WTC11 (cell line): ENCODE measurements around the gene SOX6.

Experiments used
- AFF4 ChIP-seq: sonication (generic); formaldehyde crosslinking; IDR thresholded peaks from 2 replicates; pipeline ENCODE4 v1.8.1; 2023; ENCODE audit warnings: mild to moderate bottlenecking, missing genetic modification reagents, borderline replicate concordance
- ATF2 ChIP-seq: sonication (generic); formaldehyde crosslinking; IDR thresholded peaks from 2 replicates; pipeline ENCODE4 v1.8.1; 2022; ENCODE audit warnings: low read depth, missing genetic modification reagents, borderline replicate concordance
- ATF3 ChIP-seq: sonication (generic); formaldehyde crosslinking; conservative IDR thresholded peaks from 2 replicates; pipeline ENCODE4 v1.8.1; 2022; ENCODE audit warnings: mild to moderate bottlenecking, missing genetic modification reagents
- CTCF ChIP-seq: fragments of 200-600 bp; IDR thresholded peaks from 2 replicates; pipeline ENCODE4 v1.8.0; 2022; ENCODE audit warnings: antibody characterized with exemption
- ELF4 ChIP-seq: sonication (generic); formaldehyde crosslinking; IDR thresholded peaks from 2 replicates; pipeline ENCODE4 v1.8.1; 2022; ENCODE audit warnings: low read depth, mild to moderate bottlenecking, moderate library complexity, missing genetic modification reagents
- HMGXB4 ChIP-seq: sonication (generic); formaldehyde crosslinking; IDR thresholded peaks from 2 replicates; pipeline ENCODE4 v1.8.1; 2023; ENCODE audit warnings: mild to moderate bottlenecking, moderate library complexity, missing genetic modification reagents
- JUN ChIP-seq: sonication (generic); formaldehyde crosslinking; IDR thresholded peaks from 2 replicates; pipeline ENCODE4 v1.8.0; 2023; ENCODE audit warnings: mild to moderate bottlenecking, missing genetic modification reagents
- MLX ChIP-seq: sonication (generic); formaldehyde crosslinking; IDR thresholded peaks from 2 replicates; pipeline ENCODE4 v1.8.1; 2023; ENCODE audit warnings: mild to moderate bottlenecking, missing genetic modification reagents, moderate library complexity
- OVOL2 ChIP-seq: fragments of 250-450 bp; sonication (Bioruptor Pico); IDR thresholded peaks from 2 replicates; pipeline ENCODE4 v1.9.0; 2021; ENCODE audit warnings: mild to moderate bottlenecking, borderline replicate concordance
- PREB ChIP-seq: sonication (generic); formaldehyde crosslinking; IDR thresholded peaks from 2 replicates; pipeline ENCODE4 v1.8.1; 2022; ENCODE audit warnings: mild to moderate bottlenecking, missing genetic modification reagents, moderate library complexity, borderline replicate concordance
- SP1 ChIP-seq: sonication (generic); formaldehyde crosslinking; conservative IDR thresholded peaks from 2 replicates; pipeline ENCODE4 v1.8.1; 2022; ENCODE audit warnings: missing genetic modification reagents
- TCF7 ChIP-seq: sonication (generic); formaldehyde crosslinking; IDR thresholded peaks from 2 replicates; pipeline ENCODE4 v1.8.0; 2022; ENCODE audit warnings: mild to moderate bottlenecking, low read depth, missing genetic modification reagents, moderate library complexity
- USF2 ChIP-seq: sonication (generic); formaldehyde crosslinking; IDR thresholded peaks from 2 replicates; pipeline ENCODE4 v1.8.1; 2023; ENCODE audit warnings: mild to moderate bottlenecking, missing genetic modification reagents, moderate library complexity
- ZNF423 ChIP-seq: fragments of 250-450 bp; sonication (Bioruptor Pico); IDR thresholded peaks from 2 replicates; pipeline ENCODE4 v2.1.2; 2022; ENCODE audit warnings: mild to moderate bottlenecking, moderate library complexity

- TF ChIP-seq ATF2 (CRISPR knock-in tag) = no peak
- no peak for TF ChIP-seq USF2 (CRISPR knock-in tag)
- no peak for TF ChIP-seq ZNF423 (CRISPR knock-in tag)
- TF ChIP-seq CTCF = no peak
- TF ChIP-seq MLX = no peak
- no peak for TF ChIP-seq OVOL2 (CRISPR knock-in tag)
- TF ChIP-seq PREB (CRISPR knock-in tag) = no peak
- TF ChIP-seq ATF3 (CRISPR knock-in tag) = no peak
- TF ChIP-seq TCF7 (CRISPR knock-in tag) = no peak
- no peak for TF ChIP-seq HMGXB4 (CRISPR knock-in tag)
- TF ChIP-seq AFF4 (CRISPR knock-in tag) = no peak
- no peak for TF ChIP-seq ELF4 (CRISPR knock-in tag)
- TF ChIP-seq JUN (CRISPR knock-in tag) = no peak
- no peak for TF ChIP-seq SP1 (CRISPR knock-in tag)
Measured at GRCh38 chr11:16158426-16158994, 197.8 kb downstream of the SOX6 start.
